Trophoblast cell (in vitro differentiated cells and primary cell): ENCODE measurements around the gene CGB3.
"Not testable (repeated sequence)": the region's sequence is repeated elsewhere in the genome, so short reads cannot be mapped to it uniquely, and the experiment has no call there.

Experiments used
- DNase-seq, 2 donors: peaks; one replicate each; pipeline ENCODE4 v3.0.0-alpha.2; 2016
- H2AFZ ChIP-seq: 2 replicates; pipeline ENCODE4 v1.6.1; 2013; ENCODE audit warnings: low read length, moderate library complexity, mild to moderate bottlenecking; ENCODE audit not compliant: insufficient read depth, poor library complexity
- H2AK5ac ChIP-seq: 2 replicates; pipeline ENCODE4 v1.6.1; 2013; ENCODE audit warnings: mild to moderate bottlenecking, low read length
- H2BK120ac ChIP-seq: 2 replicates; pipeline ENCODE4 v1.6.1; 2013; ENCODE audit warnings: low read length, mild to moderate bottlenecking, moderate library complexity; ENCODE audit not compliant: insufficient read depth, poor library complexity
- H2BK12ac ChIP-seq: 2 replicates; pipeline ENCODE4 v1.6.1; 2013; ENCODE audit warnings: mild to moderate bottlenecking, low read length, moderate library complexity
- H2BK5ac ChIP-seq: 2 replicates; pipeline ENCODE4 v1.6.1; 2013; ENCODE audit warnings: low read length, low read depth, moderate library complexity, mild to moderate bottlenecking; ENCODE audit not compliant: poor library complexity
- H3K14ac ChIP-seq: 2 replicates; pipeline ENCODE4 v1.6.1; 2013; ENCODE audit warnings: mild to moderate bottlenecking, low read length
- H3K18ac ChIP-seq: 2 replicates; pipeline ENCODE4 v1.6.1; 2013; ENCODE audit warnings: mild to moderate bottlenecking, low read length
- H3K23ac ChIP-seq: 2 replicates; pipeline ENCODE4 v1.6.1; 2013; ENCODE audit warnings: low read length
- H3K27ac ChIP-seq: 2 replicates; pipeline ENCODE4 v1.5.1; 2013; ENCODE audit warnings: low read depth, mild to moderate bottlenecking, inconsistent platforms, low read length, moderate library complexity
- H3K27me3 ChIP-seq: 2 replicates; pipeline ENCODE4 v1.6.1; 2013; ENCODE audit warnings: inconsistent platforms, mild to moderate bottlenecking, low read length, moderate library complexity; ENCODE audit not compliant: insufficient read depth
- H3K36me3 ChIP-seq, 2 experiments: 1 replicate in 1 of 2; 2 replicates in 1 of 2; pipeline ENCODE4 v1.6.1; 2013; ENCODE audit warnings: low read length in 2 of 2, mild to moderate bottlenecking in 2 of 2, moderate library complexity in 1 of 2; ENCODE audit not compliant: insufficient read depth in 2 of 2, control insufficient read depth in 1 of 2
- H3K4ac ChIP-seq: 2 replicates; pipeline ENCODE4 v1.6.1; 2013; ENCODE audit warnings: low read depth, mild to moderate bottlenecking, low read length, moderate library complexity
- H3K4me1 ChIP-seq, 2 experiments: 1 replicate in 1 of 2; 2 replicates in 1 of 2; pipeline ENCODE4 v1.6.1; 2013; ENCODE audit warnings: low read length in 2 of 2, mild to moderate bottlenecking in 2 of 2, moderate library complexity in 1 of 2; ENCODE audit not compliant: insufficient read depth in 2 of 2, control insufficient read depth in 1 of 2
- H3K4me2 ChIP-seq: 2 replicates; pipeline ENCODE4 v1.6.1; 2013; ENCODE audit warnings: inconsistent platforms, mild to moderate bottlenecking, low read length, moderate library complexity
- H3K4me3 ChIP-seq: 2 replicates; pipeline ENCODE4 v1.5.1; 2013; ENCODE audit warnings: mild to moderate bottlenecking, low read depth, low read length, inconsistent platforms
- H3K79me1 ChIP-seq: one replicate; pipeline ENCODE4 v1.6.1; 2013; ENCODE audit warnings: low read length
- H3K79me2 ChIP-seq: 2 replicates; pipeline ENCODE4 v1.6.1; 2013; ENCODE audit warnings: low read length, mild to moderate bottlenecking; ENCODE audit not compliant: control insufficient read depth, insufficient read depth, poor library complexity
- H3K9ac ChIP-seq: 2 replicates; pipeline ENCODE4 v1.6.1; 2013; ENCODE audit warnings: mild to moderate bottlenecking, low read length
- H3K9me3 ChIP-seq: 2 replicates; pipeline ENCODE4 v1.6.1; 2013; ENCODE audit warnings: low read depth, mild to moderate bottlenecking, control low read depth, inconsistent platforms, low read length; ENCODE audit not compliant: insufficient read depth
- H4K12ac ChIP-seq: 2 replicates; pipeline ENCODE4 v1.6.1; 2013; ENCODE audit warnings: low read depth, mild to moderate bottlenecking, low read length, moderate library complexity
- H4K8ac ChIP-seq: 2 replicates; pipeline ENCODE4 v1.6.1; 2013; ENCODE audit warnings: low read depth, mild to moderate bottlenecking, low read length, moderate library complexity
- H4K91ac ChIP-seq: one replicate; pipeline ENCODE4 v1.6.1; 2013; ENCODE audit warnings: low read depth, mild to moderate bottlenecking, low read length, moderate library complexity
- WGBS: extraction: QIAGEN DNeasy Blood & Tissue Kit; methylation state at CpG from one replicate; pipeline ENCODE4 v1.1.7; 2013; ENCODE audit warnings: missing lambda C conversion rate; ENCODE audit not compliant: insufficient read length, insufficient coverage; ENCODE audit errors: extremely low coverage; 5-methylcytosine and 5-hydroxymethylcytosine counted together

CGB3 gene

GRCh38 chr19:49049834-49050233, 25.7 kb upstream of the CGB3 start:
- H3K27me3 ChIP-seq, H2BK5ac ChIP-seq, H4K8ac ChIP-seq, H2AFZ ChIP-seq, H3K4me1 ChIP-seq, H3K4me2 ChIP-seq, H2BK12ac ChIP-seq, H2AK5ac ChIP-seq, H3K4ac ChIP-seq, H4K91ac ChIP-seq, H3K18ac ChIP-seq, H3K23ac ChIP-seq, H3K79me2 ChIP-seq, H3K79me1 ChIP-seq, DNase-seq, H3K4me3 ChIP-seq, H3K14ac ChIP-seq, H3K27ac ChIP-seq, H3K36me3 ChIP-seq, H3K9me3 ChIP-seq, H4K12ac ChIP-seq, H3K9ac ChIP-seq, H2BK120ac ChIP-seq: not testable (repeated sequence)
- WGBS, result no CpG with 5 or more reads among the region's 4 CpGs

- WGBS, result no CpG with 5 or more reads among the region's 12 CpGs
- not testable (repeated sequence) for H3K36me3 ChIP-seq, DNase-seq, H3K79me2 ChIP-seq, H3K14ac ChIP-seq, H4K12ac ChIP-seq, H3K4ac ChIP-seq, H2AFZ ChIP-seq, H2AK5ac ChIP-seq, H3K27ac ChIP-seq, H2BK120ac ChIP-seq, H2BK5ac ChIP-seq, H4K8ac ChIP-seq, H3K27me3 ChIP-seq, H3K4me3 ChIP-seq, H3K9ac ChIP-seq, H3K4me1 ChIP-seq, H3K4me2 ChIP-seq, H3K23ac ChIP-seq, H2BK12ac ChIP-seq, H3K79me1 ChIP-seq, H3K9me3 ChIP-seq, H3K18ac ChIP-seq
- H4K91ac ChIP-seq, result peak within 1 kb of the TSS; percentile 43
These were observed 24.9 kb upstream of the CGB3 start, which contains the start of gene CGB8 for GRCh38 chr19:49049011-49049410. CGB8 (minus strand) TSS chr19:49049111; CDS start chr19:49048739, 372 bp downstream.

GRCh38 chr19:49043548-49043947, 19.4 kb upstream of the CGB3 start, which contains the start of gene CGB5:
CGB5 (plus strand) TSS chr19:49043848; CDS start chr19:49044210, 362 bp downstream.
- not testable (repeated sequence) for DNase-seq, H3K4me2 ChIP-seq, H3K9ac ChIP-seq, H3K27me3 ChIP-seq, H3K27ac ChIP-seq, H3K79me1 ChIP-seq, H3K4ac ChIP-seq, H4K91ac ChIP-seq, H2BK12ac ChIP-seq, H3K9me3 ChIP-seq, H2BK120ac ChIP-seq, H2AK5ac ChIP-seq, H3K18ac ChIP-seq, H3K4me3 ChIP-seq, H3K14ac ChIP-seq, H3K79me2 ChIP-seq, H3K4me1 ChIP-seq, H3K23ac ChIP-seq, H2AFZ ChIP-seq, H3K36me3 ChIP-seq, H2BK5ac ChIP-seq, H4K8ac ChIP-seq, H4K12ac ChIP-seq
- no CpG with 5 or more reads among the region's 15 CpGs for WGBS

GRCh38 chr19:49042666-49043065, 18.5 kb upstream of the CGB3 start:
- not testable (repeated sequence) for H3K23ac ChIP-seq, H3K18ac ChIP-seq, H3K4ac ChIP-seq, H2AFZ ChIP-seq, H3K79me2 ChIP-seq, H3K36me3 ChIP-seq, H3K9me3 ChIP-seq, DNase-seq, H3K27me3 ChIP-seq, H3K9ac ChIP-seq, H4K8ac ChIP-seq, H3K14ac ChIP-seq, H2AK5ac ChIP-seq, H3K4me3 ChIP-seq, H2BK5ac ChIP-seq, H4K12ac ChIP-seq, H3K79me1 ChIP-seq, H4K91ac ChIP-seq, H3K4me1 ChIP-seq, H3K27ac ChIP-seq, H3K4me2 ChIP-seq, H2BK120ac ChIP-seq, H2BK12ac ChIP-seq
- no CpG with 5 or more reads among the region's 4 CpGs for WGBS
